SK-N-SH (cell line): ENCODE measurements around the gene TMEM41B. TPM values are rescaled to one million over a fixed set of nuclear protein-coding genes. Genes with fewer than 3 reads are reported as not detected.

Experiments used
- CTCF ChIA-PET: fragments of 300-600, 350-600 bp; formaldehyde crosslinking; extraction: SDS; loops from one replicate; lab custom pipeline; 2021; lab: Yijun Ruan, JAX
- POLR2A ChIA-PET: fragments of 350-600 bp; sonication (Branson Sonifier 250); formaldehyde crosslinking; extraction: SDS; loops from one replicate; lab custom pipeline; 2020; ENCODE audit warnings: antibody characterized with exemption, inconsistent platforms; lab: Yijun Ruan, JAX
- DNase-seq: peaks from one replicate; pipeline ENCODE4 v3.0.0; 2012
- H2AFZ ChIP-seq: fragments of 200-600 bp; sonication (generic); 2 replicates; pipeline ENCODE4 v1.8.1; 2016; ENCODE audit warnings: antibody characterized with exemption, mild to moderate bottlenecking, low read depth
- H3F3A ChIP-seq: fragments of 200-600 bp; sonication (generic); replicated peaks from 2 replicates; pipeline ENCODE3; 2016; ENCODE audit warnings: antibody characterized with exemption, mild to moderate bottlenecking; ENCODE audit not compliant: insufficient read depth
- H3K27ac ChIP-seq, 2 experiments: fragments of 200-500 bp in 1 of 2; fragments of 200-600 bp in 1 of 2; sonication (Bioruptor generic) in 1 of 2; sonication (generic), shearing (Covaris generic) in 1 of 2; 2 replicates each; pipeline versions ENCODE4 v1.5.1 to v1.6.1; 2014 to 2016; ENCODE audit warnings: low read depth in 2 of 2, inconsistent platforms in 1 of 2, low read length in 1 of 2, mild to moderate bottlenecking in 1 of 2, mixed read lengths in 1 of 2
- H3K27me3 ChIP-seq: fragments of 200-600 bp; sonication (generic), shearing (Covaris generic); 2 replicates; pipeline ENCODE4 v1.6.1; 2016; ENCODE audit warnings: mixed run types; ENCODE audit not compliant: insufficient read depth
- H3K36me3 ChIP-seq, 2 experiments: fragments of 200-500 bp in 1 of 2; fragments of 200-600 bp in 1 of 2; sonication (Bioruptor generic) in 1 of 2; sonication (generic) in 1 of 2; replicated peaks in 1 of 2; 2 replicates each; pipeline versions ENCODE3 to v1.5.1; 2014 to 2016; ENCODE audit warnings: low read length in 1 of 2, mild to moderate bottlenecking in 1 of 2; ENCODE audit not compliant: insufficient read depth in 2 of 2, control insufficient read depth in 1 of 2
- H3K4me1 ChIP-seq, 2 experiments: fragments of 200-500 bp in 1 of 2; fragments of 200-600 bp in 1 of 2; sonication (Bioruptor generic) in 1 of 2; sonication (generic), shearing (Covaris generic) in 1 of 2; 2 replicates each; pipeline versions ENCODE4 v1.5.1 to v1.6.1; 2014 to 2016; ENCODE audit warnings: low read depth in 1 of 2, low read length in 1 of 2, mixed run types in 1 of 2; ENCODE audit not compliant: insufficient read depth in 2 of 2, control insufficient read depth in 1 of 2
- H3K4me2 ChIP-seq: fragments of 200-600 bp; sonication (generic), shearing (Covaris generic); 2 replicates; pipeline ENCODE4 v1.6.1; 2017; ENCODE audit warnings: mixed run types
- H3K4me3 ChIP-seq, 2 experiments: fragments of 200-500 bp in 1 of 2; fragments of 200-600 bp in 1 of 2; sonication (Bioruptor generic) in 1 of 2; sonication (generic), shearing (Covaris generic) in 1 of 2; 2 replicates each; pipeline versions ENCODE4 v1.5.1 to v1.8.1; 2014 to 2016; ENCODE audit warnings: low read depth in 2 of 2, inconsistent platforms in 1 of 2, low read length in 1 of 2, mild to moderate bottlenecking in 1 of 2, mixed read lengths in 1 of 2, moderate library complexity in 1 of 2
- H3K79me2 ChIP-seq: fragments of 200-600 bp; sonication (generic); 2 replicates; pipeline ENCODE4 v1.8.1; 2017; ENCODE audit warnings: mild to moderate bottlenecking; ENCODE audit not compliant: insufficient read depth
- H3K9ac ChIP-seq: fragments of 200-600 bp; sonication (generic); 2 replicates; pipeline ENCODE4 v1.6.1; 2017; ENCODE audit warnings: mixed run types
- H3K9me2 ChIP-seq: fragments of 200-600 bp; sonication (generic); 2 replicates; pipeline ENCODE4 v1.6.1; 2017; ENCODE audit warnings: mixed run types
- H3K9me3 ChIP-seq: fragments of 200-600 bp; sonication (generic); 2 replicates; pipeline ENCODE4 v1.6.1; 2017; ENCODE audit warnings: mixed run types, mild to moderate bottlenecking, moderate library complexity
- H4K20me1 ChIP-seq: fragments of 200-600 bp; sonication (generic); 2 replicates; pipeline ENCODE4 v1.6.1; 2017; ENCODE audit warnings: mild to moderate bottlenecking, mixed run types; ENCODE audit not compliant: insufficient read depth
- ELF1 ChIP-seq: IDR thresholded peaks from 2 replicates; pipeline ENCODE4 v1.4.0; 2012
- FOXJ3 ChIP-seq: sonication (generic); formaldehyde crosslinking; IDR thresholded peaks from 2 replicates; pipeline ENCODE4 v1.5.1; 2020; ENCODE audit warnings: mild to moderate bottlenecking, missing genetic modification reagents
- GATA2 ChIP-seq: sonication (generic); formaldehyde crosslinking; IDR thresholded peaks from 2 replicates; pipeline ENCODE4 v1.5.0; 2020; ENCODE audit warnings: mild to moderate bottlenecking, missing genetic modification reagents
- MXI1 ChIP-seq: IDR thresholded peaks from 2 replicates; pipeline ENCODE4 v1.6.1; 2012; ENCODE audit warnings: mild to moderate bottlenecking, low read depth, low read length, improper control_type of control experiment
- NRF1 ChIP-seq: IDR thresholded peaks from 2 replicates; pipeline ENCODE4 v1.6.1; 2012; ENCODE audit warnings: low read depth, mild to moderate bottlenecking, low read length
- RXRA ChIP-seq: IDR thresholded peaks from 2 replicates; pipeline ENCODE4 v1.4.0; 2012; ENCODE audit warnings: low read depth, mild to moderate bottlenecking, borderline replicate concordance
- SMC3 ChIP-seq: IDR thresholded peaks from 2 replicates; pipeline ENCODE4 v1.6.1; 2012; ENCODE audit warnings: low read depth, low read length, improper control_type of control experiment
- TCF12 ChIP-seq: IDR thresholded peaks from 2 replicates; pipeline ENCODE4 v1.4.0; 2012
- YY1 ChIP-seq: IDR thresholded peaks from 2 replicates; pipeline ENCODE4 v1.4.0; 2012; ENCODE audit warnings: low read depth, mild to moderate bottlenecking
- WGBS: methylation state at CpG from one replicate; pipeline ENCODE4 v1.1.6; 2017; ENCODE audit warnings: low lambda C conversion rate; 5-methylcytosine and 5-hydroxymethylcytosine counted together
- polyA plus RNA-seq, 3 experiments: library from polyadenylated mRNA; depleted of rRNA; stranded (reverse); fragments of >200 nt; gene quantifications; 2 replicates each; pipeline ENCODE4 v1.2.3, GENCODE V29; 2012
- TF ChIP-seq, protein P1 (sequence below): IDR thresholded peaks from 2 replicates; pipeline ENCODE4 v1.4.0; 2012; ENCODE audit warnings: low read depth, borderline replicate concordance
- TF ChIP-seq, protein P2 (sequence below): IDR thresholded peaks from 2 replicates; pipeline ENCODE4 v1.4.0; 2012; ENCODE audit warnings: low read depth, borderline replicate concordance
- TF ChIP-seq, protein P3 (sequence below): IDR thresholded peaks from 2 replicates; pipeline ENCODE4 v1.4.0; 2012; ENCODE audit warnings: low read depth
- TF ChIP-seq, protein P4 (sequence below): fragments of 200-600 bp; sonication (generic); IDR thresholded peaks from 2 replicates; pipeline ENCODE4 v1.6.1; 2017; ENCODE audit warnings: antibody characterized with exemption, mild to moderate bottlenecking, moderate library complexity

Gene TMEM41B
- polyA plus RNA-seq, 1 of the 3 experiments (the other 2 are of a cell fraction) = 23.5 TPM

DNA sequence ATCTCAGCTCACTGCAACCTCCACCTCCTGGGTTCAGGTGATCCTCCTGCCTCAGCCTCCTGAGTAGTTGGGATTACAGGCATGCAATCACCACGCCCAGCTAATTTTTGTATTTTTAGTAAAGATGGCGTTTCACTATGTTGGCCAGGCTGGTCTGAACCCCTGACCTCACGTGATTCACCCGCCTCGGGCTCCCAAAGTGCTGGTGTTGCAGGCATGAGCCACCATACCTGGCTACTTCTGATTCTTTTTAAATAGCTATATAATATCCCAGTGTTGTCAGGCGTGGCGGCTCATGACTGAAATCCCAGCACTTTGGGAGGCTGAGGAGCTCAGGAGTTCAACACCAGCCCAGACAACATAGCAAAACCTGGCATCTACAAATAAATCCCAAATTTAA lies 20.7 kb downstream of the TMEM41B start:
- DNase-seq = no peak
- Histone ChIP-seq H3F3A (peaks cover 17% of the 10 kb centered on the region), H3K79me2 (peaks cover 63% of the 10 kb centered on the region), H3K4me3 (no peak overlapping the region), H4K20me1 (no peaks in the 10 kb centered on the region), H3K27ac (no peak overlapping the region), H3K27me3 (no peaks in the 10 kb centered on the region), H3K9ac (no peak overlapping the region), H3K4me2 (no peak overlapping the region), H3K36me3 (peaks cover 0 to 49% of the 10 kb centered on the region in 2 experiments), H3K4me1 (no peaks in the 10 kb centered on the region), H3K9me3 (no peaks in the 10 kb centered on the region; the same call in 1 of the 2 replicates), H3K9me2 (no peaks in the 10 kb centered on the region), H2AFZ (no peak overlapping the region)
- TF ChIP-seq ELF1 = no peak
- TF ChIP-seq SMC3 = no peak
- TF ChIP-seq, protein P1, sequence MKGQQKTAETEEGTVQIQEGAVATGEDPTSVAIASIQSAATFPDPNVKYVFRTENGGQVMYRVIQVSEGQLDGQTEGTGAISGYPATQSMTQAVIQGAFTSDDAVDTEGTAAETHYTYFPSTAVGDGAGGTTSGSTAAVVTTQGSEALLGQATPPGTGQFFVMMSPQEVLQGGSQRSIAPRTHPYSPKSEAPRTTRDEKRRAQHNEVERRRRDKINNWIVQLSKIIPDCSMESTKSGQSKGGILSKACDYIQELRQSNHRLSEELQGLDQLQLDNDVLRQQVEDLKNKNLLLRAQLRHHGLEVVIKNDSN = no peak
- TF ChIP-seq NRF1 = no peak
- TF ChIP-seq, protein P2, sequence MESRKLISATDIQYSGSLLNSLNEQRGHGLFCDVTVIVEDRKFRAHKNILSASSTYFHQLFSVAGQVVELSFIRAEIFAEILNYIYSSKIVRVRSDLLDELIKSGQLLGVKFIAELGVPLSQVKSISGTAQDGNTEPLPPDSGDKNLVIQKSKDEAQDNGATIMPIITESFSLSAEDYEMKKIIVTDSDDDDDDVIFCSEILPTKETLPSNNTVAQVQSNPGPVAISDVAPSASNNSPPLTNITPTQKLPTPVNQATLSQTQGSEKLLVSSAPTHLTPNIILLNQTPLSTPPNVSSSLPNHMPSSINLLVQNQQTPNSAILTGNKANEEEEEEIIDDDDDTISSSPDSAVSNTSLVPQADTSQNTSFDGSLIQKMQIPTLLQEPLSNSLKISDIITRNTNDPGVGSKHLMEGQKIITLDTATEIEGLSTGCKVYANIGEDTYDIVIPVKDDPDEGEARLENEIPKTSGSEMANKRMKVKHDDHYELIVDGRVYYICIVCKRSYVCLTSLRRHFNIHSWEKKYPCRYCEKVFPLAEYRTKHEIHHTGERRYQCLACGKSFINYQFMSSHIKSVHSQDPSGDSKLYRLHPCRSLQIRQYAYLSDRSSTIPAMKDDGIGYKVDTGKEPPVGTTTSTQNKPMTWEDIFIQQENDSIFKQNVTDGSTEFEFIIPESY = no peak
- TF ChIP-seq TCF12 = no peak
- TF ChIP-seq YY1 = no peak
- TF ChIP-seq, protein P3, sequence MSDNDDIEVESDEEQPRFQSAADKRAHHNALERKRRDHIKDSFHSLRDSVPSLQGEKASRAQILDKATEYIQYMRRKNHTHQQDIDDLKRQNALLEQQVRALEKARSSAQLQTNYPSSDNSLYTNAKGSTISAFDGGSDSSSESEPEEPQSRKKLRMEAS = no peak
- no peak for TF ChIP-seq RXRA
- TF ChIP-seq, protein P4, sequence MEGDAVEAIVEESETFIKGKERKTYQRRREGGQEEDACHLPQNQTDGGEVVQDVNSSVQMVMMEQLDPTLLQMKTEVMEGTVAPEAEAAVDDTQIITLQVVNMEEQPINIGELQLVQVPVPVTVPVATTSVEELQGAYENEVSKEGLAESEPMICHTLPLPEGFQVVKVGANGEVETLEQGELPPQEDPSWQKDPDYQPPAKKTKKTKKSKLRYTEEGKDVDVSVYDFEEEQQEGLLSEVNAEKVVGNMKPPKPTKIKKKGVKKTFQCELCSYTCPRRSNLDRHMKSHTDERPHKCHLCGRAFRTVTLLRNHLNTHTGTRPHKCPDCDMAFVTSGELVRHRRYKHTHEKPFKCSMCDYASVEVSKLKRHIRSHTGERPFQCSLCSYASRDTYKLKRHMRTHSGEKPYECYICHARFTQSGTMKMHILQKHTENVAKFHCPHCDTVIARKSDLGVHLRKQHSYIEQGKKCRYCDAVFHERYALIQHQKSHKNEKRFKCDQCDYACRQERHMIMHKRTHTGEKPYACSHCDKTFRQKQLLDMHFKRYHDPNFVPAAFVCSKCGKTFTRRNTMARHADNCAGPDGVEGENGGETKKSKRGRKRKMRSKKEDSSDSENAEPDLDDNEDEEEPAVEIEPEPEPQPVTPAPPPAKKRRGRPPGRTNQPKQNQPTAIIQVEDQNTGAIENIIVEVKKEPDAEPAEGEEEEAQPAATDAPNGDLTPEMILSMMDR = no peak
- no peak for TF ChIP-seq MXI1
- TF ChIP-seq GATA2 (CRISPR knock-in tag) = no peak
- TF ChIP-seq FOXJ3 = no peak
- ChIA-PET CTCF (no interaction called here), POLR2A (no interaction called here)
- 97% methylated on average over 7 of the region's 7 CpGs for WGBS
